Upper lobe of right lung (tissue), 1 donor: Measurements from ENCODE around the gene DNAJC13. TPM values are rescaled to one million over a fixed set of nuclear protein-coding genes. Genes with fewer than 3 reads are reported as not detected.

Experiments
- ATAC-seq: fragments of 200-7000 bp; cut with Tn5 transposase; one replicate; pipeline ENCODE4 v1.9.1; 2020; ENCODE audit warnings: mild to moderate bottlenecking, moderate library complexity
- DNase-seq: peaks from one replicate; pipeline ENCODE4 v3.0.0-alpha.2; 2020
- H3K27ac ChIP-seq: fragments of 200-600 bp; one replicate; pipeline ENCODE4 v1.8.0; 2022
- H3K27me3 ChIP-seq: fragments of 200-600 bp; one replicate; pipeline ENCODE4 v1.8.0; 2022; ENCODE audit warnings: mild to moderate bottlenecking
- H3K36me3 ChIP-seq: fragments of 200-600 bp; one replicate; pipeline ENCODE4 v1.8.0; 2022
- H3K4me1 ChIP-seq: fragments of 200-600 bp; one replicate; pipeline ENCODE4 v1.8.0; 2022
- H3K4me3 ChIP-seq: fragments of 200-600 bp; one replicate; pipeline ENCODE4 v1.8.0; 2022; ENCODE audit warnings: mild to moderate bottlenecking
- H3K9me3 ChIP-seq: fragments of 200-600 bp; one replicate; pipeline ENCODE4 v1.8.0; 2022
- CTCF ChIP-seq: fragments of 200-600 bp; IDR thresholded peaks from one replicate; pipeline ENCODE4 v1.8.0; 2022; ENCODE audit warnings: antibody characterized with exemption
- intact Hi-C: fragments of 100-400 bp; cut with DNase I; formaldehyde crosslinking; loops from one replicate; pipeline ENCODE4 v1.11.0; 2022
- total RNA-seq: library from RNA; stranded (reverse); fragmentation: NEBNext Ultra II Directional; extraction: Animal tissue kit (Norgen Biotek cat#: 25700); gene quantifications from one replicate; pipeline ENCODE4 v1.2.1, GENCODE V29; 2021
- donor health status: DM: no; HTN: yes; CAD: no; lungs with severe emphysema.

Gene DNAJC13
- total RNA-seq, 1 donor from 2014 or later, result 44.8 TPM

- ATAC-seq, result no peak
- Histone ChIP-seq H3K4me3 (no peak overlapping the region), H3K27me3 (no peaks in the 10 kb centered on the region), H3K4me1 (peaks cover 23% of the 10 kb centered on the region), H3K9me3 (no peaks in the 10 kb centered on the region), H3K27ac (no peak overlapping the region), H3K36me3 (no peaks in the 10 kb centered on the region)
- intact Hi-C loops, result no loop called here
- no peak for TF ChIP-seq CTCF
- no peak for DNase-seq
These were observed 13.0 kb upstream of the DNAJC13 start for GRCh38 chr3:132404276-132404675.

- intact Hi-C loops, result no loop called here
- peak overlapping the region; percentile 8 for H3K27ac ChIP-seq
These were observed 12.1 kb upstream of the DNAJC13 start for GRCh38 chr3:132405188-132405587.

GRCh38 chr3:132405609-132406299 lies 11.5 kb upstream of the DNAJC13 start:
- Histone ChIP-seq H3K27ac (peak overlapping the region; percentile 8), H3K4me1 (peaks cover 23% of the 10 kb centered on the region), H3K27me3 (no peaks in the 10 kb centered on the region), H3K4me3 (no peak overlapping the region), H3K9me3 (no peaks in the 10 kb centered on the region), H3K36me3 (no peaks in the 10 kb centered on the region)
- no peak for TF ChIP-seq CTCF
- no peak for DNase-seq
- ATAC-seq, result peak; percentile 49
- intact Hi-C loops, result no loop called here

More at GRCh38 chr3:132405188-132405587, 12.1 kb upstream of the DNAJC13 start:
- Histone ChIP-seq H3K4me3 (no peak overlapping the region), H3K27me3 (no peaks in the 10 kb centered on the region), H3K9me3 (no peaks in the 10 kb centered on the region), H3K4me1 (peaks cover 23% of the 10 kb centered on the region), H3K36me3 (no peaks in the 10 kb centered on the region)
- TF ChIP-seq CTCF, result no peak
- DNase-seq (no peak), ATAC-seq (peak; percentile 36)

GRCh38 chr3:132406587-132406986 lies 10.7 kb upstream of the DNAJC13 start:
- H3K4me1 ChIP-seq, result peaks cover 23% of the 10 kb centered on the region

GRCh38 chr3:132407025-132407424 lies 10.3 kb upstream of the DNAJC13 start:
- intact Hi-C loops, result no loop called here
- no peak for DNase-seq
- no peaks in the 10 kb centered on the region for H3K36me3 ChIP-seq
- H3K27ac ChIP-seq, result no peak overlapping the region
- ATAC-seq, result no peak
- H3K4me1 ChIP-seq, result peaks cover 23% of the 10 kb centered on the region
- H3K27me3 ChIP-seq, result no peaks in the 10 kb centered on the region
- H3K4me3 ChIP-seq, result no peak overlapping the region
- TF ChIP-seq CTCF, result no peak
- H3K9me3 ChIP-seq, result no peaks in the 10 kb centered on the region

More at GRCh38 chr3:132406587-132406986, 10.7 kb upstream of the DNAJC13 start:
- no peak overlapping the region for H3K27ac ChIP-seq
- H3K9me3 ChIP-seq, result no peaks in the 10 kb centered on the region
- ATAC-seq (no peak), DNase-seq (no peak)
- no peak overlapping the region for H3K4me3 ChIP-seq
- no peak for TF ChIP-seq CTCF
- intact Hi-C loops, result no loop called here
- no peaks in the 10 kb centered on the region for H3K36me3 ChIP-seq
- no peaks in the 10 kb centered on the region for H3K27me3 ChIP-seq
